RWPE2 (cell line): ENCODE measurements around the gene TNFRSF14.

ENCODE experiments used
- ATAC-seq: fragments of 200-7000 bp; cut with Tn5 transposase; 3 replicates; pipeline ENCODE4 v1.9.1; 2021; ENCODE audit warnings: low read depth
- DNase-seq: peaks from one replicate; pipeline ENCODE4 v3.0.0-alpha.2; 2020; ENCODE audit warnings: low spot score
- H3K27ac ChIP-seq: fragments of 450-650 bp; 2 replicates; pipeline ENCODE4 v1.5.1; 2017; ENCODE audit warnings: mild to moderate bottlenecking; ENCODE audit not compliant: poor library complexity, severe bottlenecking
- H3K27me3 ChIP-seq: fragments of 250-450 bp; sonication (Bioruptor Pico); 2 replicates; pipeline ENCODE4 v1.5.1; 2021; ENCODE audit warnings: mild to moderate bottlenecking, moderate library complexity; ENCODE audit not compliant: insufficient read depth, poor library complexity, severe bottlenecking
- H3K36me3 ChIP-seq: fragments of 250-450 bp; sonication (Bioruptor Pico); 2 replicates; pipeline ENCODE4 v1.5.1; 2020; ENCODE audit warnings: low read depth, mild to moderate bottlenecking, moderate library complexity
- H3K4me1 ChIP-seq: fragments of 250-450 bp; sonication (Bioruptor Pico); 2 replicates; pipeline ENCODE4 v1.5.1; 2021; ENCODE audit warnings: mild to moderate bottlenecking, moderate library complexity; ENCODE audit not compliant: insufficient read depth, poor library complexity, severe bottlenecking
- H3K4me3 ChIP-seq: fragments of 250-450 bp; sonication (Bioruptor Pico); 2 replicates; pipeline ENCODE4 v1.5.1; 2021; ENCODE audit warnings: mild to moderate bottlenecking, moderate library complexity; ENCODE audit not compliant: severe bottlenecking
- H3K9me3 ChIP-seq: fragments of 250-450 bp; sonication (Bioruptor Pico); 2 replicates; pipeline ENCODE4 v1.5.1; 2021; ENCODE audit warnings: mild to moderate bottlenecking, moderate library complexity; ENCODE audit not compliant: severe bottlenecking
- TF ChIP-seq, protein P1 (sequence below): fragments of 450-650 bp; IDR thresholded peaks from one replicate; pipeline ENCODE4 v1.5.1; 2017; ENCODE audit warnings: mild to moderate bottlenecking, moderate library complexity; ENCODE audit not compliant: poor library complexity, severe bottlenecking

Gene TNFRSF14

DNA sequence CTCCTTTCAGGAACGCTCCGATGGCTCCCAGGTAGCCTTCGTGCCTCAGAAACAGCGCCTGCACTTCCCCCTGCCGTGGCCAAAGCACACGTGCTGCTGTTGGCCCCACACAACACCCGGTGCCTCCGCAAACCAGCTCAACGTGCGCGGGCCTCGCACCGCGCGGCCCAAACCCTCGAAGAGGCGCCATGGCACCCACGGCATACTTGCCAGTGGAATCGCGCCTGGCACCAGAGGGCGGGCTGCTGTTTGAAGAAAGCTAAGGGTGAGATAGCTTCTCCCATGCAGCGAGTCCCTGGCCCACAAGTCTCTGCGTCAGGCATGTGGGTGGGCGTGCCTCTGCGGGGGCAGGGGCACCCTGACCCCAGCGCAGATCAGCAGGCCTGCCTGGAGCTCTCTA is 37.6 kb upstream of the TNFRSF14 start:
- ATAC-seq = no peak
- no peak overlapping the region for H3K27ac ChIP-seq
- no peaks in the 10 kb centered on the region for H3K9me3 ChIP-seq
- DNase-seq = no peak
- H3K36me3 ChIP-seq = peaks cover 62% of the 10 kb centered on the region
- no peak overlapping the region for H3K4me3 ChIP-seq
- TF ChIP-seq, protein P1, sequence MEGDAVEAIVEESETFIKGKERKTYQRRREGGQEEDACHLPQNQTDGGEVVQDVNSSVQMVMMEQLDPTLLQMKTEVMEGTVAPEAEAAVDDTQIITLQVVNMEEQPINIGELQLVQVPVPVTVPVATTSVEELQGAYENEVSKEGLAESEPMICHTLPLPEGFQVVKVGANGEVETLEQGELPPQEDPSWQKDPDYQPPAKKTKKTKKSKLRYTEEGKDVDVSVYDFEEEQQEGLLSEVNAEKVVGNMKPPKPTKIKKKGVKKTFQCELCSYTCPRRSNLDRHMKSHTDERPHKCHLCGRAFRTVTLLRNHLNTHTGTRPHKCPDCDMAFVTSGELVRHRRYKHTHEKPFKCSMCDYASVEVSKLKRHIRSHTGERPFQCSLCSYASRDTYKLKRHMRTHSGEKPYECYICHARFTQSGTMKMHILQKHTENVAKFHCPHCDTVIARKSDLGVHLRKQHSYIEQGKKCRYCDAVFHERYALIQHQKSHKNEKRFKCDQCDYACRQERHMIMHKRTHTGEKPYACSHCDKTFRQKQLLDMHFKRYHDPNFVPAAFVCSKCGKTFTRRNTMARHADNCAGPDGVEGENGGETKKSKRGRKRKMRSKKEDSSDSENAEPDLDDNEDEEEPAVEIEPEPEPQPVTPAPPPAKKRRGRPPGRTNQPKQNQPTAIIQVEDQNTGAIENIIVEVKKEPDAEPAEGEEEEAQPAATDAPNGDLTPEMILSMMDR = no peak
- H3K27me3 ChIP-seq = no peaks in the 10 kb centered on the region
- peaks cover 7% of the 10 kb centered on the region for H3K4me1 ChIP-seq

DNA sequence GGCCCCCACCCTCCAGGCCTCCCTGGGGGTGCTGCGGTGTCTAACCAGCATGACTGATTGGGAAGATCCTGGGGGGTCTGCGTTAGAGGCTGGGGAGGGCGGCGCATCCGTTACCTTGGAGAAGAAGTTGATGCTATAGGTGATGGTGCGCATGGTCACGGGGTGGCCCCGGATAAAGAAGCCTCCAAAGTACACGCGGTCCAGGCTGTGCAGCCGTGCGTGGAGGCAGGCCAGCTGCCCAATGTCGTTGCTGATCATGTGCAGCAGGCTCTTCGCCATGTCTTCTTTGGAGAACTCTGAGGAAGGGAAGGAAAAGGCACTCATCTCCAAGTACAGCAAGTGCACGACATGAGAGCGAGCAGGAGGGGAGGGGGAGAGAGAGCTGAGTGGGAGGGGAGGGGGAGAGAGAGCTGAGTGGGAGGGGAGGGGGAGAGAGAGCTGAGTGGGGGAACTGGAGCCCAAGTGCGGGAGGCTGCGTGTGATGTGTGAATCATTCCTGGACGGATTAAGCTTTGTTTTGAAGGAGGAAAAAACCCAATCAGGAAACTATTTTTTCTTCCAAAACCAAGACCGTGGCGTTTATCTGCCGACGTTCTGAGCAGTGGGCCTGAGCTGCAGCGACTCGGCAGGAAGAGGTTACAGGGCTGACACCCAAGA is 37.0 kb upstream of the TNFRSF14 start:
- DNase-seq = no peak
- Histone ChIP-seq H3K4me1 (peaks cover 13% of the 10 kb centered on the region), H3K27me3 (no peaks in the 10 kb centered on the region), H3K36me3 (peaks cover 56% of the 10 kb centered on the region), H3K9me3 (no peaks in the 10 kb centered on the region), H3K4me3 (no peak overlapping the region), H3K27ac (no peak overlapping the region)
- no peak for ATAC-seq
- TF ChIP-seq, protein P1 = no peak

DNA sequence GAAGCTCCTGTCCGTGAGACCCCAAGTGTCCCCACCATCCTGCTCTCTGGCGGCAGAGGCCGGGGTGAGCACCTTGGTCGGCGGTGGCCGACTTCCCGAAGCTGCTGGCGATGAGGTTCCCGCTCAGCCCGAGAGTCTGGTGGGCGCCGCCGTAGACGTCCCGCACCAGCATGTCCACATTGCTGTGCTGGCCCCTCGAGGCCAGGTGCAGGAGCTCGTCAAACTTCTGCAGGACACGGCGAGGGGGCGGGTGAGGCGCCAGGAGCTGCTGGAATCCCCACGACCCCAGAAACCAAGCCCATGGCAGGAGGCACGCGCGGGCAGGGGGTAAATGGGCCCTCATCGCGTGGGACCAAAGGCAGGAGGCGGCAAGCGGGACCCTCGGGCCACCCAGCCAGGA is 36.4 kb upstream of the TNFRSF14 start:
- Histone ChIP-seq H3K9me3 (no peaks in the 10 kb centered on the region), H3K4me3 (no peak overlapping the region), H3K27me3 (no peaks in the 10 kb centered on the region), H3K36me3 (peaks cover 54% of the 10 kb centered on the region), H3K27ac (no peak overlapping the region), H3K4me1 (peaks cover 14% of the 10 kb centered on the region)
- DNase-seq (no peak), ATAC-seq (no peak)
- TF ChIP-seq, protein P1 = no peak

DNA sequence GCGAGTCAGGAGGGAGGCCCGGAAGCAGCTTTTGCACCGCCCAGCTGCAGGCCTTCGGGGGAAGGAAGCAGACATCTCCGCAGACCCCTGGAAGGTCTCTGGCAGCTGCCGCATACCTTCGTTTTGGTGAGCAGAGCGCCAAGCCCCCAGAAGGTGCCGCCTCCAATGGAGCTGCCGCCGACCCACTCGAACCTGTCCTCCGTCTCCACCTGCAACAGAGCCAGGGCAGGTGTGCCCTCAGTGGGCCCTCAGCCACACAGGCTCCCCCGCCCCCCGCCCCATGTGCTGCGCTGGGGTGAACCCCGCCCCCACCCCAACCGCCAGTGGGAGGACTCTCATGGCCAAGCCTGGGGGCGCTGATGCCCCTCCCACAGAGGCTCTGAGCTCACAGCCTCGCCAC is 36.0 kb upstream of the TNFRSF14 start:
- DNase-seq (no peak), ATAC-seq (no peak)
- Histone ChIP-seq H3K9me3 (no peaks in the 10 kb centered on the region), H3K4me3 (no peak overlapping the region), H3K4me1 (peaks cover 19% of the 10 kb centered on the region), H3K27me3 (no peaks in the 10 kb centered on the region), H3K36me3 (peaks cover 50% of the 10 kb centered on the region), H3K27ac (no peak overlapping the region)
- TF ChIP-seq, protein P1 = no peak

DNA sequence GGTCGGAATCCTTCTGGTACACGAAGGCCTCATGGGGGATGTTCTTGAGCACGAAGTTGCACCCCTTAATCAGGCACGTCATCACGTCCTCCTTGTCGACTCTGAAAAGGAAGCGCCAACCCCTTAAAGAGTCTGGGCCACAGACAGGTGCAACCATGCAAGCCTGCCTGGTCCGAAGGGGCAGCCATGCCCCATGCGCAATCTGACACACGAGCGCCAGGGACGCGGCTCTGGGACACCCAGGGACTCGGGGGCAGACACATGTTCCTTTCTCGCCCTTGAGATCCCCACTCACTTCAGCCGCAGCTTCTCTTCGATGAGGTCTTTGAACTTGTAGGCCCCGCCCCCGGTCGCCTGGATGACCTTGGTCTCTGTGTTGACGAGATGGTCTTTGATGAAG is 35.4 kb upstream of the TNFRSF14 start:
- ATAC-seq (no peak), DNase-seq (no peak)
- TF ChIP-seq, protein P1 = no peak
- H3K27me3 ChIP-seq = no peaks in the 10 kb centered on the region
- H3K27ac ChIP-seq = no peak overlapping the region
- H3K9me3 ChIP-seq = no peaks in the 10 kb centered on the region
- peaks cover 47% of the 10 kb centered on the region for H3K36me3 ChIP-seq
- H3K4me3 ChIP-seq = no peak overlapping the region
- peaks cover 21% of the 10 kb centered on the region for H3K4me1 ChIP-seq
